Measurements from ENCODE around the gene ZMPSTE24. TPM values are rescaled to one million over a fixed set of nuclear protein-coding genes. Genes with fewer than 3 reads are reported as not detected.

The ZMPSTE24 gene
- total RNA-seq, 4 donors from 2014 or later = 37.4 to 49.8 (median 48.9) TPM

- no peaks in the 10 kb centered on the region for H3K9me3 ChIP-seq
- DNase-seq (ENCODE audit: extremely low spot score) = no peak
- no peak overlapping the region for H3K4me3 ChIP-seq
- H3K27me3 ChIP-seq = peaks cover 0 to 13% (median 0%) of the 10 kb centered on the region in 4 donors
- no peak overlapping the region for H3K27ac ChIP-seq (replicated peaks in 1 of 4)
- intact Hi-C loops (cut with DNase I) = no loop called here
- no peak for TF ChIP-seq POLR2A (IDR thresholded peaks at IDR 0.05; ENCODE audit: low read depth)
- no peak for TF ChIP-seq CTCF (IDR thresholded peaks at IDR 0.05)
- TF ChIP-seq POLR2AphosphoS5 (IDR thresholded peaks at IDR 0.05) = no peak
- no peak for TF ChIP-seq EP300 (IDR thresholded peaks at IDR 0.05)
- peaks cover 0 to 5% (median 0%) of the 10 kb centered on the region in 4 donors for H3K4me1 ChIP-seq
- H3K36me3 ChIP-seq = no peaks in the 10 kb centered on the region
- 94% methylated on average over 4 of the region's 4 CpGs for WGBS
These were observed 48.3 kb downstream of the ZMPSTE24 start for GRCh38 chr1:40306296-40306695.

GRCh38 chr1:40307186-40307585, 49.1 kb downstream of the ZMPSTE24 start:
- DNase-seq (ENCODE audit: extremely low spot score) = no peak
- WGBS = 94% methylated on average over 5 of the region's 6 CpGs
- Histone ChIP-seq H3K36me3 (no peaks in the 10 kb centered on the region), H3K27me3 (peaks cover 0 to 13% (median 0%) of the 10 kb centered on the region in 4 donors), H3K4me3 (no peak overlapping the region), H3K27ac (replicated peaks in 1 of 4) (no peak overlapping the region), H3K4me1 (peaks cover 0 to 5% (median 0%) of the 10 kb centered on the region in 4 donors), H3K9me3 (no peaks in the 10 kb centered on the region)
- no peak for TF ChIP-seq EP300 (IDR thresholded peaks at IDR 0.05)
- intact Hi-C loops (cut with DNase I) = no loop called here

GRCh38 chr1:40308036-40308727, 50.1 kb downstream of the ZMPSTE24 start:
- Histone ChIP-seq H3K9me3 (no peaks in the 10 kb centered on the region), H3K4me1 (peaks cover 0 to 5% (median 0%) of the 10 kb centered on the region in 4 donors), H3K4me3 (no peak overlapping the region), H3K27ac (replicated peaks in 1 of 4) (no peak overlapping the region), H3K36me3 (no peaks in the 10 kb centered on the region), H3K27me3 (peaks cover 0 to 13% (median 0%) of the 10 kb centered on the region in 4 donors)
- intact Hi-C loops (cut with DNase I) = no loop called here
- no peak for DNase-seq (ENCODE audit: extremely low spot score)
- no peak for TF ChIP-seq POLR2A (IDR thresholded peaks at IDR 0.05; ENCODE audit: low read depth)
- no peak for TF ChIP-seq POLR2AphosphoS5 (IDR thresholded peaks at IDR 0.05)
- no peak for TF ChIP-seq EP300 (IDR thresholded peaks at IDR 0.05)
- TF ChIP-seq CTCF (IDR thresholded peaks at IDR 0.05) = no peak
- WGBS = 83% methylated on average over 5 of the region's 6 CpGs

GRCh38 chr1:40309374-40310128, 51.5 kb downstream of the ZMPSTE24 start:
- intact Hi-C loops (cut with DNase I) = no loop called here
- no peak overlapping the region for H3K27ac ChIP-seq (replicated peaks in 1 of 4)
- 76% methylated on average over 7 of the region's 8 CpGs for WGBS
- H3K4me1 ChIP-seq = peaks cover 0 to 6% (median 2%) of the 10 kb centered on the region in 4 donors
- no peak for TF ChIP-seq POLR2A (IDR thresholded peaks at IDR 0.05; ENCODE audit: low read depth)
- TF ChIP-seq CTCF (IDR thresholded peaks at IDR 0.05) = no peak
- no peak for TF ChIP-seq POLR2AphosphoS5 (IDR thresholded peaks at IDR 0.05)
- no peak overlapping the region for H3K4me3 ChIP-seq
- no peaks in the 10 kb centered on the region for H3K9me3 ChIP-seq
- H3K36me3 ChIP-seq = no peaks in the 10 kb centered on the region
- no peak for DNase-seq (ENCODE audit: extremely low spot score)
- H3K27me3 ChIP-seq = peaks cover 0 to under 1% (median 0%) of the 10 kb centered on the region in 4 donors

GRCh38 chr1:40310129-40310461, 52.1 kb downstream of the ZMPSTE24 start:
- Histone ChIP-seq H3K4me3 (no peak overlapping the region), H3K27ac (replicated peaks in 1 of 4) (no peak overlapping the region), H3K9me3 (no peaks in the 10 kb centered on the region), H3K36me3 (no peaks in the 10 kb centered on the region), H3K27me3 (no peaks in the 10 kb centered on the region), H3K4me1 (peaks cover 5 to 11% (median 8%) of the 10 kb centered on the region in 4 donors)
- 100% methylated on average over 1 of the region's 2 CpGs for WGBS
- TF ChIP-seq POLR2A (IDR thresholded peaks at IDR 0.05; ENCODE audit: low read depth) = no peak
- no peak for DNase-seq (ENCODE audit: extremely low spot score)
- intact Hi-C loops (cut with DNase I) = no loop called here
